Stimulated activated CD8-positive, alpha-beta memory T cell treated with anti-CD3 and anti-CD28 coated beads, Interleukin-15, amount 100 ng/mL, for 24 hours (primary cell): Measurements from ENCODE around the gene STAU1.
"Not testable (repeated sequence)": the region's sequence is repeated elsewhere in the genome, so short reads cannot be mapped to it uniquely, and the experiment has no call there.

Experiments
- DNase-seq: peaks from one replicate; pipeline ENCODE4 v3.0.0-alpha.2; 2020; ENCODE audit warnings: low read depth

The STAU1 gene

DNA sequence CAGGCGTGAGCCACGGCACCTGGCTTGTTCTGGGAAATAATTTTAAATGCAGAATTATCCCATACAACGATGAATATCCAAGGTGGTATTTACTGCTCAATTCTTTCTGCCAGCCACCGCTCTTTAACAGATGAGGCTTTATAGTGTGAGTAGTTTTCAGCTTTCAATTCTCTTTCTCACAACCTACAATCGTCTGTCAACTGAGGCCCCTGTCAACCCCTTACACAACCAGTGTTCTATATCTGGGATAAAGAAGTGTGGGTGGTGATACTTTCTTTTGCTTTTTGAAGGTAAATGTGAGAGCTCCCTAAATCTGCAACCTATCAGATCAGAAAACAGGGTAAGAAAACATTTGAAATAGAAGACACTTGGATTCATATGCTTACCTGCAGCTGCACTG lies 22.5 kb downstream of the STAU1 start:
- DNase-seq, result no peak

DNA sequence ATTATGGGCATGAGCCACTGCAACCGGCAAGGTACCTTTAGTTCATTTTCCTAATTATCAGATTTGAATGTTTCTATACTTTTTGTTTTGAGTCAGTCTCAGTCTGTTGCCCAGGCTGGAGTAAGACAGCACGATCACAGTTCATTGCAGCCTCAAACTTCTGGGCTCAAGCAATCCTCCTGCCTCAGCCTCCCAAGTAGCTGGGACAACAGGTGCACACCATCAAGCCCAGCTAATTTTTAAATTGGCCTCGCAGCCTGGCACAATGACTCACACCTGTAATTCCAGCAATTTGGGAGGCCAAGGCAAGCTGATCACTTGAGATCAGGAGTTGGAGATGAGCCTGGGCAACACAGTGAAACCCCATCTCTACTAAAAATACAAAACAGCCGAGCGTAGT lies 24.4 kb downstream of the STAU1 start:
- no peak for DNase-seq

DNA sequence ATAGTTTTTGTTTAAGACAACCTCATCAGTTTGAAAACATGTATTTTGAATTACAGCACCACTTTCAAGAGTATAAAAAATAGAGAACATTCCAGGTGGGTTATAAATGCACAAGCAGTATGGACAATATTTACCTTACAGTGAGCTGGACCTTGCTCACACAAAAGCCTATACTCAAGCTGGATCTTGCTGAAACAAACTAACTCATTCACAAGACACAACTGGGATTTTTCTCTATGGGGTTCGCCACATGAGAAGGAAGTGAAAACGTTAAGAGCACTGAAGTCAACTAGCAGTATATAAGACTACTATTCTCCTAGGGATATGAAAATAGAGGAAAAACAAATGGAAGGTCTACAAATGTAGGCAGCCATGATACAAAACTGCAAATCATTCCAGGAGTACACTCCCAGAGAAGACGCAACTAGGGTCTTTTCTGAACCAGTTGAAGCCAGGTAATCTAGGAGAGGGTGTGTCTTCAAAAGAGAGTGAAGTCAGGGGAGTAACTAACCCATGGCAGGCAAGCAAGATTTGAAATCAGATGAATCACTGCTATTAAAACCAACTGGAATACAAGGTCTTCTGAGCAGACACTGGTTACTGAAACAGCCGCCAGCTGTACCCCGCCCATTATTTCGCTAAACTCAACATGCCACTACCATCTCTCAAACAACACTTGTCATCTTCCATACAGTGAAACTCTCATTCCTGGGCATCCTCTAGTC lies 26.5 kb downstream of the STAU1 start:
- no peak for DNase-seq

DNA sequence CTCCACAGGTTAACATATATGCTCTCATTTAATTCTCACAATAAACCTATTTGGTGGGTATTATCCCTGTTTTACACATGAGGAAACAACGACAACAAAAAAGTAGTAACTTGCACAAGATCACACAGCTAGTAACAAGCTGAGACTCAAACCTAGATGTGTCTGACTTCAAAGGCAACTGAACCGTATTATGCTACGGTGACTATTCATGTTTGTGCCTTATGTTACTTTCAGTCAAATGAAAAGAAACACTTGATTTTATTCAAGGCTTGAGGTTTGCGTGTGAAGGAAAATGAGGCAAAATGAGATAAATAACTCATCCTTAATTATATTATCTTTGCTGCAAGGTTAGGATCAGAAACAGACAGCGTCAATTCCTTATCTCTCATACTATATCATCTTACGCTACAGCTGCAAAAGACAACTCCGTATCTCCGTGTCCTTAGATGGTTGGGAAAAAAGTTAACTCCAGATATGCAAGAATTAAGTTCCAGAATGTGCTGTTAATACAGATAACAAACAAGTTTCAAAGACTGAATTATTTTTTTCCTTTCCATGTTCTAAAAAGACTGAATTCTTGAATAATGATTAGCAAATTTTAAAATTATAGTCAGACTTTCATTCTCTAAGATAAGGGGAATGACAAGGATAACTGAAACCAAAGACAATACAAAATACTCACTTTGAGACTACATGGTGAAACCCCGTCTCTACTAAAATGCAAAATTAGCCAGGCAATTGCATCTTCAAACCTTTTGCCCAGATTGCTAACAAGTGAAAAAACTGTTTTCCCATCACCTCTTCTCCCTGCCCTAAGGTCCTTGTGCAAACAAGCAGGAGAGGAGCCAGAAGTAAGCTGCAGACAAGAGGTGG lies 27.8 kb downstream of the STAU1 start:
- DNase-seq, result no peak

DNA sequence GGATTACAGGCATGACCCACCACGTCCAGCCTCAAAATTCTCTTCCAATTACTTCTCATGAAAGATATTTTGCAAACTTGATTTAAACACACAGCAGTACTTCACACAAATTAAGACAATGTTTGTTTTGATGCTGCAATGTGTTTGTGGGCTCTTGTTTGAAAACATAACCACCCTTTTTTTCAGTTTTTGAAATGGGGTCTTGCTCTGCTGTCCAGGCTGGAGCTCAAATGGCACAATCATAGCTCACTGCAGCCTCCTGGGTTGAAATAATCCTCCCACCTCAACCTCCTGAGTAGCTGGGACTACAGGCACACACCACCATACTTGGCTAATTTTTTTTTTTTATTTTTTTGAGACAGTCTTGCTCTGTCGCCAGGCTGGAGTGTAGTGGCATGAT lies 31.0 kb downstream of the STAU1 start:
- no peak for DNase-seq

DNA sequence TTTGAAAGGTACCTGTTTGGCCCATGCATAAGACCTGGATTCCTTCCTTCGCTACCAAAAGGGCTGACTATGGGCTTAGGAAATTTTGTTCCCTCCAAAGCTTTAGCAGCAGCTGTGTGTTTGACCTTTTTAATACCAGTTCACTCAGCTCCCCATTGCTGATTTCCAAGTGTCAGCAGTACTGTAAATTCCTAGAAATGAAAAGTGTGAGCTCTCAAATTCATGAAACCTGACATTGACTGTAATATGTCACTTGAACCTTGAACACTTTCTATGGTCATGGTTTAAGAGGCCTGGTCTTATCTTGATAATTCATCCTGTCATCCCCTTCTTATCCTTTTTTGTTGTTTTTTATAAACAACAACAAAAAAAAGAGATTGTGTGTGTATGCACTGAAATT lies 31.7 kb downstream of the STAU1 start:
- DNase-seq, result no peak

DNA sequence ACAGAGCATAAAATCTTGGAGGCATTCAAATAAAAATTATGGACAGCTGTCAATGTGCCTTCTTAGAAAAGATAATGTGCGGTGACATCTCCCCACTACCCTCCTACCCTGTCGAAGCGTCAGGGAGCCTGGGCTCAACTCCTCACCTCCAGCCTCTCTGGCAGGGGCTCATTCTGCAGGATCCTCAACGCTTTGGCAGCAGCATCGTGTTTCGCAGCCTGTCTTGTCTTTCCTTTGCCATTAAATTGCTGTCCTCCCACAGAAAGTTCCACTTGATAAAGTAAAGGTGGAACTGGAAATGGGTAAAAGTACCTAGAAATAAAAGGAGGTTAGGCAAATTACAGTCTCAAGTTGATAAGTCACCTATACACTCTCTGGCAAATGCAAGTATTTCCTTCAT lies 36.7 kb downstream of the STAU1 start:
- no peak for DNase-seq

DNA sequence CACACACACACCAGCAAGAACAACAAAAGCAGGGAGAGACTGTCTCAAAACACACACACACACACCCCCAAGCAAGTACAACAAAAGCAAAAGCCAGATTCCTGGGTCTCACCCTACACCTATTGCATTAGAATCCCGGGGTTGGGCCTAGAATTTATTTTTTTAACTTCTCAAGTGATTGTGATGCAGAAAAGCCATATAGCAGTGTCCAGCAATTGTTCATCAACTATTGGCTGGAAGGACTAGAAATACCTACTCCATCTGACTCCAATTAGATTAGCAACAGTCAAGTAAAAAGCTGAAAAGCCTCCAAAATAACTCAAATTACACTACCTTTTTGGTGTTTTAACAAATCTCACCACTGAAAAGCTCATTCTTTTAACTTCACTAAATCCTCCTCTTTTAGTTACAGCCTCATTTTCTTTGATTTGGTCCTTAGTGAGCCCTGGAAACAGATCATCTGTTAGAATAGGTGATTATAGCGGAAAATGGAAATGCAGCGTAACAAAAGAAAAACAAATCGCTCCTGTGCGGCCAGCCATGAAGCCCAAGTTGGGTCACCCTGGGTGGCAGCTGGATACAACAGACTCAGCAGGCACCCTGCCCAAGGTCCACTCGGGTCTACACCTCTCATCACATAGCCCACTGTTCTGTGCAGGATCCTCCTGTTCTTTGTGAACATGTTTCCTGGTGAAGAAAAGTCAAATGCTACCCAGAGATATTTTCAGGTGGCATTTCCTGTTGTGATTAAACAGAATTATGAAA lies 38.7 kb downstream of the STAU1 start:
- no peak for DNase-seq

DNA sequence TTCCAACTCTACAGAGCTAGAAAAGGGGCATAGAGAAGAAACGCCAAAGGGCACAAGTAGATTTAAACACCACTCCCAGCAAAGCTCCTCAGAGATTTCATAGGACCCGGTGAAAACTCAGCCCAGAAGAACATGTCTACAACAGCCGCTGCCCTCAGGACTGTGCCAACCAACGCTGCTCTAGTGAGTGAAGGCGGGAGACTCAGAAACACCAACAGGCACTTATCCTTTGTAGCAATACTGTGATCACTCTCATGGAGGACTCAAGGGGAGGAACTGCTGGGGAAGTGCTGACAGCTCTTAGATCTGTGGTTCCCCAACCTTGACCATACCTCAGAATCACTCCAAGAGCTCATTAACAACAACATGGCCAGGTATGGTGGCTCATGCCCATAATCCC lies 39.5 kb downstream of the STAU1 start:
- DNase-seq, result no peak

DNA sequence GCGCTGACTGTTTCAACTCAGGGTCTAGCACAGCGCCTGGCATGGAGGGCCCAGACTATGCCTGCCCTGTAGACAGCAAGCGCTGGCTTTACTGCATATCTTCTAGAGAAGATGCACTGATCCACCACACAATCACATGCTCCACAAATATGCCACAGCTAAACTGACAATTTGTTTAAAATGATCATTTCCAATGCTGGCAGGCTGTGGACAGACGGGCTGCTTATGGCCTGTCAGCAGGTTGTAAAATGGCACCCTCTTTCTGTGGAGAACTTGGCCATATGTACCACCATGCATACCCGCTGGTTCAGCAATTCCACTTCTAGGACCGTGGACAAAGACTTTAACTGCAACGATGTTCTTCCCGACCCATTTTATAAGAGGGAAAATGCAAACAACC lies 40.8 kb downstream of the STAU1 start:
- no peak for DNase-seq

DNA sequence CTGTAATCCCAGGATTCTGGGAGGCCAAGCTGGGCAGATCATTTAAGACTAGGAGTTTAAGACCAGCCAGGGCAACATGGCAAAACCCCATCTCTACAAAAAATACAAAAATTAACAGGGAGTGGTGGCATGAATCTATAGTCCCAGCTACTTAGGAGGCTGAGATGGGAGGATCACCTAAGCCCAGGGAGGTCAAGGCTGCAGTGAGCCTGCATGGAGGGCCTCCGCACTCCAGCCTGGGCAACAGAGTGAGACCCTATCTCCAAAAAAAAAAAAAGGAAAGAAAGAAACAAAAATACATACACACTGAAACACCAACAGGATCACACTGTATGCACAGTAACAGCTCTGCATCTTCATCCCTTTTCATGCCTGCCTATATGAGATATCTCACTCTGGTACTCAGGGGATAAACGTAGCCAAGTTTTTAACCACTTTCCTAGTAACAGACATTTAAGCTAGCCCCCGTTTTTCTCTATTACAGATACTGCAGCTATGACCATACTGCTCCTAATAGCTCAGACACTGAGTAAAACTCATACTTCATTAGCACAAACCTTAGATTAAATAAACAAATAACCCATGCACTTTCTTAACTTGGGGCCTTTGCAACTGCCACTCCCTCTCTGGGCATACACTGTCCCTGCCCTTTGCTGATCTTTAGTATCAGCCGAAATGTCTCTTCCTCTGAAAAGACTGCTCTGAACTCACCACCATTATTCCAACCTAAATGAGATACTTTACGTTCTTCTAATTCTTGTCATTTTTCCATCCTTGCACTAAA lies 41.5 kb downstream of the STAU1 start:
- no peak for DNase-seq

DNA sequence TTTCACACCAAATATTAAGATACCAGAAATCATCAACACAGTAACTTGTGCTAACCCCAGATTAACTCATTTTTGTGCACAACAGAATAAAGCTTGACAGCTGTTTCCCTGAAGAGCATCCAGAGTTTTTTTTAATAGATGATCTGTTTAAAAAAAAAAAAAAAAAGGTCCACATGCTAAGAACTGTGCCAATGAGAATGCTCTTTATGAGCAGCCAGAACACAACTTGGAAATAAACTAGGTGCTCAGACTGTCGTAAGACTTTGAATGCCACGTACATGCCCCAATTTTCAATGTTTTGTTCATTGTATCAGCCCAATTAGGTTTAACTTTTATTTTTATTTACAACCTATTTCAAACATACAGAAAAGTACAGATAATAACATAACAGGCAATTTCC lies 47.3 kb downstream of the STAU1 start:
- no peak for DNase-seq

DNA sequence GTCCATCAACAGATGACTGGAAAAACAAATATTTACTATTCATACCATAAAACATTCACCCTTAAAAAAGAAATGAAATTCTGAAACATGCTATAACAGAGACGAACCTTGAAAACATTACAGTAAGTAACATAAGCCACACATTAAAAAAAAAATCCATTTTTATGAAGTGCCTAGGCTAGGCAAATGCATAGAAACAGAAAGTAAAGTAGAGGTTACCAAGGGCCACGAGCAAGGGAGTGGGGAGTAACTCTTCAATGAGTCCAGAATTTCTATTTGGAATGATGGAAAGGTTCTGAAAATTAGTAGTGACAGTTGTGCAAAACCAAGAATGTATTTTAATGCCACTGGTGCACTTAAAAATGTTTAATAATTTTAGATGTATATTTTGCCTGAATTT lies 47.7 kb downstream of the STAU1 start:
- DNase-seq, result no peak

DNA sequence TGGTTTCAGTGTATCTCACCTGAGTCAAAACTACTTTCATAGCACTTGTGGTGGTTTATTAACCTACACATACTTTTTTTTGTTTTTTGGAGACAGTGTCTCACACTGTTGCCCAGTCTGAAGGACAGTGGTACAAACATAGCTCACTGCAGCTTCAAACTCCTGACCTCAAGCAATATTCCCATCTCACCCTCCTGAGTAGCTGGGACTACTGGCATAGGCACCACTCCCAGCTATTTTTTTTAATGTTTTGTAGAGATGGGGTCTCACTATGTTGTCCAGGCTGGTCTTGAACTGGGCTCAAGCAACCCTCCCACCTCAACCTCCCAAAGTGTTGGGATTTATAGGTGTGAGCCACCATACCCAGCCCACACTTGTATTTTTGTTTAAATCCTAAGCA lies 49.7 kb downstream of the STAU1 start:
- DNase-seq, result no peak

DNA sequence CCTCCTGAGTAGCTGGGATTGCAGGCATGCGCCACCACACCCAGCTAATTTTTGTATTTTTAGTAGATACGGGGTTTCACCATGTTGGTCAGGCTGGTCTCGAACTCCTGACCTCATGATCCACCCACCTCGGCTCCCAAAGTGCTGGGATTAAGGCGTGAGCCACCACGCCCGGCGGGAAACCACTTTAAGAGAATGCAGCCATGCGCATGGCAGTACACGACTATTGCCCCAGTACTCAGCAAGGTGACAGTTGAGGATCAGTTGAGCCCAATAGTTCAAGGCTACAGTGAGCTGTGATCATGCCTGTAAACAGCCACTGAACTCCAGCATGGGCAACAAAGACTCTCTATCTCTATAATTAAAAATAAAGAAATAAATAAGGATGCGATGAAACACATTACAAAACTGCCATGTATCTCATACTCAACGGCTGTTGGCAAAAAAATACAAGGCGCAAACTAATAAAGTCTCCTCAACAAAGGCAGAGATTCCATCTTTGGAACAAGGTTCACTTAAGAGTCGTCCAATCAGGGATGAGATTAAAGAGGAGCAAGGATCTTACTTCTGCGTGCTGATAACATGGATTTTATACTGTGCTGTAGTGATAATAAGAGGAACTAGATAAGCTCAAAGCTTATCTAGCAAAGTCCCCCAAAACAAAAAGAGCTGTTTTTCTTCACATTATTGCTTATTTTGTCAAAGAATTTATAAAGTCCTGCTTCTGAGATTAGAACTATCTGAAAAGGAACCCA lies 51.1 kb downstream of the STAU1 start:
- no peak for DNase-seq

DNA sequence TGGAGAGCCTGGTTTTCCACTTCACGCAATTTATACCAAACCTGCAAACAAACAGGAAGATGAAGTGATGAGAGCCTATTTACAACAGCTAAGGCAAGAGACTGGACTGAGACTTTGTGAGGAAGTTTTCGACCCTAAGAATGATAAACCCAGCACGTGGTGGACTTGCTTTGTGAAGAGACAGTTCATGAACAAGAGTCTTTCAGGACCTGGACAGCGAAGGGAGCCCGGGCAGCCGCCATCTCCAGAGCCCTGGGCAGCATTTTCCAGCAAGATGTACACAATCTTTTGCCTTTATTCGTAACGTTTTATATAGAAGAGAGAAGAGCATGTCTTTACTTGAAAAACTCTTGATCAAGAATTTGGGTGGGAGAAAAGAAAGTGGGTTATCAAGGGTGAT lies 53.3 kb downstream of the STAU1 start:
- not testable (repeated sequence) for DNase-seq

DNA sequence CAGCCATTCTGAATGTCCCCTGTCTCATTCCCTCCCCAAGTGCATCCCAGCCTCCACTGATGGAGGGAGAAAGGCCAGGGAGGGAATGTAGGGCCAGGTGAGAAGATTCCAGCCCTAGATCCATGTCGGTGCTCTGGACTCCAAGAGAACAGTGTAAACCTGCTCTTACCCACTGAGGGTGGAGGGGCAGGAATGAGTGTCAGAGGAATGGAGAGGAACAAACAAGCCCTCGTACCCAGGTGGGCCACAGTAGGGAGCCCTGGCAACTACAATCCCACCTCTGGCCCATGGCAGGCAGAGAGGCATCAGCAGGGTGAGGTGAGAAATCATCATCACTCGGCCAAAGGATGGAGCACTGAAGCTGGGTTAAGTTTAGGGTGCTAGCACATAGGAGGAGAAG lies 54.6 kb downstream of the STAU1 start:
- no peak for DNase-seq

DNA sequence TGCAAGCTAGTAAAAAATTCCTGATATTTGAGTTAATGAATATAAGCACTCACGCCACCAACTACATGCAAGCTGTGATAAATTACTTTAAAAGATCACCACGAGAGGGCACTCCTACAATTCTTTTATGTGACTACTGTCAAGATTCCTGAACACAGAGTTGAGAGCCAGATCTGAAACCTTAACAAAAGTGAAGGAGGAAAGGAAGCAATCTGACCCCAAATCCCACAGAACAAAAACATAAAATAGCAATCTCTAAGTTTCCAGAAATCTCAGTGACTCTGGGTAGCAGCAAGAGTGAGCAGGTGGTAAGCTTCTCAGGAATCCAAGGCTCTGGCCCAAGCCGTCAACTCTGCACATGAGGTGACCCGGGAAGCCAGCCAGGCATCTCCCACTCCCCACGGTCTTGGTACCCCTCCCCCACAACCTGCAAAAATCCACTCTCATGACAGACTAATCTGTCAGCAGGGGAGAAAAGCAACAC lies 55.1 kb downstream of the STAU1 start:
- DNase-seq, result no peak

DNA sequence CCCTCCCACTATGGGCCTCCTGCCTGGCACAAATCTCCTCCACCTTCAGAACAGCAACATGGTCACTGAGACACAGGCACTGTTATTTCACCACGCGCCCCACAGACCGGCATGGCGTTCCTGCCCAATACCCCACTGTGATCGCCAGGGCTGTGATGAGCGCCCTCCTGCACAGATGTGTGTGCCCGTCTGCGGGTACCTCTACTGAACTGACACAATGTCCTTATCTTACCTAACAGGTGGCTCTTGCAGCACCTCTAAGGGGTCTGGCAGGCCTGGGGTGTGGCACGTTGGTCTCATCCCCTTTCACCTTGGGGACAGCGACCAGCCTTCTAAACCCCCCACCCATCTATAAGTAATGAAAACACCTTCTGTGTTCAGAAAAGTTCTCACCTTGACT lies 64.2 kb downstream of the STAU1 start:
- no peak for DNase-seq

DNA sequence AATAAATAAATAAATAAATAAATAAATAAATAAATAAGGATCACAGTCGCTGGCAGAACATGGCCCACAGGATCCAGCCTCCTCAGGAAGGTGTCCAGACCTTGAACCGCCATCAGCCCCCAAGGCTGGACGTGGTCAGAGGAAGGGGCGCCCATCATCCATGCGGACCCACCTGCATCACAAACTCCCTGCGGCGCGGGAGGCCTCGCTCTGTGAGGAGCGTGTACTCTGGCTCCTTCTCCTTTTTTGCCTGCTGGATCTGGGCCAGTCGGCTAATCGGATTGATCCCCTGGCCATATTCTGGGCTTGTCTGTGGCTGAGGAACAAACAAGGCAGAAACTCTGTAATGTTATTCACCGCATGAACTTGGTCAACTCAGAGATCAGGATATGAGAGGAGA lies 65.2 kb downstream of the STAU1 start:
- DNase-seq, result no peak

DNA sequence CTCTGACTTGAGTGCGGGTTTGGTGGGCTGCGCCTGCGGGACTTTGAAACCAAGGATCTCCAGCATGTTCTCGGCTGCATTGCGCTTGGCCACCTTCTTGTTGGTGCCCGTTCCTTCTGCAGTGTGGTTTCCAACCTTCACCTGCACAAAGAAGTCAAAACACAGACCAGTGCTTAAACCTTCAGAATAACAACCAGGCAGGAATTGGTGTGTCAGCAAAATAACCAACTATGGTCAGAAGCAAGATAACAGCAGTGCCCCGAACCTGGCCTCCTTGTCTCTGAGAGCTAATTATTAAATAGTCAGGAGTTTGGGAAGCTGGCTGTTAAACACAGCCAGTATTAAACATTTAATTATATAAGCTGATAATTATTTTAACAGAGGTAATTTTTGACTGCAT lies 68.1 kb downstream of the STAU1 start:
- DNase-seq, result no peak
